GM12872 (cell line): ENCODE measurements around the gene STAT4.

ENCODE experiments used
- TF ChIP-seq, protein P1 (sequence below): IDR thresholded peaks from 3 replicates; pipeline ENCODE4 v1.5.1; 2011; ENCODE audit warnings: low read depth, mild to moderate bottlenecking, low read length, moderate library complexity; ENCODE audit not compliant: insufficient read depth

Gene STAT4

GRCh38 chr2:191030521-191031154, 120.2 kb downstream of the STAT4 start:
- TF ChIP-seq, protein P1, sequence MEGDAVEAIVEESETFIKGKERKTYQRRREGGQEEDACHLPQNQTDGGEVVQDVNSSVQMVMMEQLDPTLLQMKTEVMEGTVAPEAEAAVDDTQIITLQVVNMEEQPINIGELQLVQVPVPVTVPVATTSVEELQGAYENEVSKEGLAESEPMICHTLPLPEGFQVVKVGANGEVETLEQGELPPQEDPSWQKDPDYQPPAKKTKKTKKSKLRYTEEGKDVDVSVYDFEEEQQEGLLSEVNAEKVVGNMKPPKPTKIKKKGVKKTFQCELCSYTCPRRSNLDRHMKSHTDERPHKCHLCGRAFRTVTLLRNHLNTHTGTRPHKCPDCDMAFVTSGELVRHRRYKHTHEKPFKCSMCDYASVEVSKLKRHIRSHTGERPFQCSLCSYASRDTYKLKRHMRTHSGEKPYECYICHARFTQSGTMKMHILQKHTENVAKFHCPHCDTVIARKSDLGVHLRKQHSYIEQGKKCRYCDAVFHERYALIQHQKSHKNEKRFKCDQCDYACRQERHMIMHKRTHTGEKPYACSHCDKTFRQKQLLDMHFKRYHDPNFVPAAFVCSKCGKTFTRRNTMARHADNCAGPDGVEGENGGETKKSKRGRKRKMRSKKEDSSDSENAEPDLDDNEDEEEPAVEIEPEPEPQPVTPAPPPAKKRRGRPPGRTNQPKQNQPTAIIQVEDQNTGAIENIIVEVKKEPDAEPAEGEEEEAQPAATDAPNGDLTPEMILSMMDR = peak; percentile 78

DNA sequence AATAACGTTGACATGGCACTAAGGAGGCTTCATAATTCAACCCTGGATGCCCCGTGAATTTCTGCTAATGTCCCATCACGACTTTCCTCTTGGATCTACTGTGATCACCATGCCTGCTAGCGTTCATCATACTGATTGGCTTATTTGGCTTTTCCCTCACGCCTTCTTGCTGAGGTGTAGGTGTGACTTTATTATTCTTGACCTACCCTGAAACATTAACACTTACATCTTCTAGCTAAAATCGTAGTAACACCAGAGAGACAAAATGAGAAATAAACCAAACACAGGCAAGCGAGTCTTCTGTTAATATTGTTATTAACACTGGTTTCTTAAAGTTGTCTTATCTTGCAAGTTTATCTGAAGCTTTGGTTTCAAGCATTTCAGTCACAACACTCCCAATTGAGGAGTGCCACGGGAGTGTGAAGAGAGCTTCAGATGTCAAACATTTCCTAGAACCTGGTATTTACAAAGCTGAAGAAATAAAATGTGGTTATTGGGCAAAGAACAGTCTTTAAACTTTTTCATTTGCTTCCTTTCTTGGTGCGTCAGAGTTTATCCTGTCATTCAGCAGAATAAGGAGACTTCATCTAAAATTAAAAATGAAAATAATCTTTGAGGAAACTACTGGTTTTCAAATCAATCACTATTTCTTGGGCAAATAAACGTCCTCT, 121.4 kb downstream of the STAT4 start:
- TF ChIP-seq, protein P1 = no peak

GRCh38 chr2:191026377-191026776, 124.4 kb downstream of the STAT4 start:
- TF ChIP-seq, protein P1 = no peak

DNA sequence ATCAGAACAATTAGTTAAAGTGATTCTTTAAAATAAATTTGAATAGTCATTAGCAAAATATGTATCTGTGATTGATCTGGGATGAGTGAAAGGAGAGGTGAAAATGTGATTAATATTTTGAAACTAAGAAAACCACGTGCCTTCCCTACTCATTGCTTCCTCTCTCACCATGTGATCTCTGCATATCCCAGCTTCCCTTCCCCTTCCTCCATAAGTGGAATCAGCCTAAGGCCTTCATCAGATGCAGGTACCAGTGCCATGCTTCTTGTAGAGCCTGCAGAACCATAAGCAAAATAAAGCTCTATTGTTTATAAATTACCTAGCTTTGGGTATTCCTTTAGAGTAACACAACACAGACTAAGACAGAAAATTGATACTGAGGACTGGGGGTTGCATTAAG, 125.7 kb downstream of the STAT4 start:
- TF ChIP-seq, protein P1 = no peak

DNA sequence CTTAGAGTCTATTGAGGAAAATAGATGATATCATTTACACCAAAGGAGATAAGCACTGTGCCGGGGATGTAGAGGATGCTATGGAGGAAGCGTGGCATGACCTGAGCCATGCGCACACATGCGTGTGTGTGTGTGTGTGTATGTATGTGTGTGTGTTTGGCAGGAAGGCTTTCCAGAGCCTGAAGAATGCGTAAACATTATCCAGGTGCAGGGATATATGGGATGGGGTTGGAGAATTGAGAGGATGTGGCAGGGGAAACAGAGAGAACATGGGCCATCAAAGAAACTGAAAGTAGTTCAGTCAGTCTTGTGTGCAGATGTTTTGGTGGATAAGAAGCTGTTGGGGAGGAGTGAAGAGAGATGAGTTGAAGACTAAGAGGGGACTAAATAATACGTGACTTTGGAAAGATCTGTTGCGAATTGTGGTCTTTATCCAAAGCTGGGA, 127.5 kb downstream of the STAT4 start:
- TF ChIP-seq, protein P1 = no peak

DNA sequence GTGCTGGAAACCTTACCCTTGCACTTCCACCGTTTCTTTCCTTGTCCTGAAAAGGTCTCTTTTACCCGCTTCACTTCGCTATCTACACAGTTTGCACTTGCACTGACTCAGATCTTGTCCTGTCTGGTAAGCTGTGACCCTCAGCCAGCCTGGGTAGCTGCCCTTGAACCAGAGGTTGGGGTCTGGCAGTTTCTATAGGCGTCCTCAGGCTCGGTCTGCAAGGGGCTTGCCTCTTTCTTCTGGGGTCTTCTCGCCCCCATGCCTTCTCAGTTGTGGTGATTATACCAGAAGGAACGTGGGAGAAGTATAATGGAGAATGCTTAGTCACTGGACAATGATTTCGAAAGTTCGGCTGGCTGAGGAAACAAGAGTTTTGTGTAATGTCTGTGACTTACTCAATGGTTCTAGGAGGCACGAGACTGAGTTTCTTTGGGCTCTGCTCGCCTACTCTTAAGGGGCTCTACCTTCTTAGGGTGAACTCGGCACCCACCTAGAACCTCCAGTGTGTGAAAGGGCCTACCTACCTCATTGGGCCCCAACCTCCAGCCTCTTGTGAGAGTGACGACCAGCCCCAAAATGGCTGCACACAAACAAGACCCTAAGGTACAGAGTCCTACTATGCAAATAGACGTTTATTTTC, 129.9 kb downstream of the STAT4 start:
- TF ChIP-seq, protein P1 = no peak

DNA sequence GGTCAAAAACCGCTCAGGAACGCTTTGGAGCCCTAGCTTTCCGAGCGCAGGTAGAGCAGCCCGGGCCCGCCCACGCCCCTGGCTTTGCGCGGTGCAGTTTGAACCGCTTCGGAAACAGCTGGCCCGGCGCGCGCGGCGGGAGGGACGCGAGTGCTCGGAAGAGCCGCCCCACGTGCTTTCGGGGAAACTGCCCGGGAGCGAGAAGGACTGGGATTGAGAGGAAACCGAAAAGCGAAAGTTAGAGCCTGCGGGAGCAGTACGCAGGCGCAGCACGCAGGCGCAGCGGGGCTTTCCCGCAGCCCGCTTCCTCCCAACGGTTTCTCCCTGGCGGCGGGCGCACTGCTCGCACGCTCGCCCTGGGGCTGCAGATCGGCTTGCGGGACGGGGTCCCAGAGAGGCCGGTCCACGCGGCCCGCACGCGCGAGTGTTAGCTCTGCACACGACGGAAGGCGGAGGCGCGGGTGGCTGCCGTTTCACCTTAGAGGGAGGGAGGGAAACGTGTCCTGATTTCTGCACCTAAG, 130.5 kb downstream of the STAT4 start:
- TF ChIP-seq, protein P1 = no peak
